Activated T-cell treated with anti-CD3 and anti-CD28 coated beads, Interleukin-2, amount 50 U/mL, for 4 hours (primary cell): ENCODE measurements around the gene BLMH. TPM values are rescaled to one million over a fixed set of nuclear protein-coding genes. Genes with fewer than 3 reads are reported as not detected.
A peak's percentile ranks its signal among the peaks of the same experiment; 100 is the strongest.
"Not testable (repeated sequence)": the region's sequence is repeated elsewhere in the genome, so short reads cannot be mapped to it uniquely, and the experiment has no call there.

Experiments used
- ATAC-seq, 2 donors: fragments of 200-7000 bp; cut with Tn5 transposase; one replicate each; pipeline ENCODE4 v1.10.0; 2021
- DNase-seq: peaks from one replicate; pipeline ENCODE4 v3.0.0-alpha.2; 2020
- H3K27me3 Mint-ChIP-seq: one replicate; pipeline ENCODE4 v1.8.0; 2021; ENCODE audit warnings: low read depth, mixed read lengths
- H3K36me3 Mint-ChIP-seq: one replicate; pipeline ENCODE4 v1.8.0; 2022; ENCODE audit warnings: mixed read lengths; ENCODE audit not compliant: insufficient read depth
- H3K4me1 Mint-ChIP-seq: one replicate; pipeline ENCODE4 v1.8.0; 2021; ENCODE audit warnings: low read depth, mixed read lengths
- H3K4me3 Mint-ChIP-seq: one replicate; pipeline ENCODE4 v1.8.0; 2021; ENCODE audit warnings: mild to moderate bottlenecking, moderate library complexity, mixed read lengths
- H3K9me3 Mint-ChIP-seq: one replicate; pipeline ENCODE4 v1.8.0; 2021; ENCODE audit warnings: mixed read lengths
- total RNA-seq, 3 donors: library from RNA; stranded (reverse); gene quantifications; one replicate each; pipeline ENCODE4 v1.2.1, GENCODE V29; 2021

BLMH gene
- total RNA-seq, 3 donors from 2014 or later, result 67.5 to 81.8 (median 74.8) TPM

DNA sequence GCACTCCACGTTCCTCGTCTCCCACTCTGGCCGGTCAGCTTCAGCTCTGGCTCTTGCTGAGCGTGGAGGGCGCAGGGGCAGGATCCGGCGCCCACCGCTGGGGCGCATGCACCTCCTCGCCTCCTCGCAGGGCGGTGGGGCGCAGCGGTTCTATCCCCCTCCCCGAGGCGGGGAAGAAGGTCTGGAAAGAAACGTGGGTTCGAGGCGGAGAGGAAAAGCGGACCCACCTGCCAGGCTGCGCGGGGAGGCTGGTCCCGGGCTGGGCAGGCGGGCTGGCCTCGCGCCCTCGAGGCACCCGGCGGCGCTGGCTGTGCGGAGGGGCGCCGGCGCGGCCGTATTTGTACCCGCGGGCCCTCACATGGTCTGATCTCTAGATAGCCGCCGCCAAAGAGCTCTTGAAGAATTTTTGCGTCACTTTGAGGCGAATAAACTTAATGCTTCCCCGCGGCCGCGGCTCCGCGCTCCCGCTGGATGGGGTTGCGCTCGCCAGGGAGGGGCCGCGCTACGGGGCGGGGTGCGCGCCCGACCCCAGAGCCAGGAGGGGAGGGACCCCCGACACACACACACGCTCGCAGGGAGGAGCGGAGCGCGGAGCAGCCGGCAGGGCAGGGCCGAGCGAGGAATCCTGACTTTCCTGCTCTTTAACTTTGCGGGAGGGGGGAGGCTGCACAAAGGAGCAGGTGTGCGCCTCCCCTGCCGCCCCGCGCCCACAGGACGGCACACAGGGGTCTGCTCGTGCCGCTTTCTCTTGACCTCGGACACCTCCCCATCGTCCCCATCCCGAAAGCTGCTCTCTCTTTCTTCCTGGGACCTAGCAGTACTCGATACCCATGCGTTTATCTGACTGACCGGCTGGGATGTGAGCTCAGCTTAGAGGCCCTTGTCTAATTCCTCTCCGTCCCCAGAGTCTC lies 56.1 kb downstream of the BLMH start, which contains the start of gene SLC6A4:
SLC6A4 (minus strand) TSS at position 312 of the 911 bp plus-strand sequence. CDS start 13,739 bp downstream, outside the sequence.
- peak; percentile 24 to 34 for ATAC-seq
- DNase-seq, result no peak
- Mint-ChIP-seq H3K4me1 (peaks cover 18% of the 10 kb centered on the region), H3K27me3 (peaks cover 59% of the 10 kb centered on the region), H3K9me3 (no peaks in the 10 kb centered on the region), H3K36me3 (no peaks in the 10 kb centered on the region), H3K4me3 (peak within 1 kb of the TSS; percentile 65)

DNA sequence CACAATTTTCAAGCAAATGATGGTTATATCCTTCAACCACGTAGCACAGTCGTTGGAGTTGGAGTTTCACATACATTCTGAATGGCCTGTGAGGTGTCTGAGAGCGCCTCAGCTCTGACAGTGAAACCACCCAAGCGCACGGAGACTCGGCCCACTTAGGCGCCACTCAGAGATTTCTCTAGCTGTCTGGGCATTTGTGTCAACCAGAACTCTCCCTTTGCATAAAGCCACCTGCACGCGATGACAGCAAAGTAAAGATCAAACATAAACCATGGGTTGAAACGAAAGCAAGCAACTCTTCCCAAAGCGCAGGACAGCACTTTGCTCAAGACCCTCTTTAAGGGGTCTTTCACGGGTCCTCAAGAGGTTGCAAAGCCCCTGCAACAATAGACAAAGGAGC lies 56.8 kb downstream of the BLMH start:
- Mint-ChIP-seq H3K4me1 (peaks cover 18% of the 10 kb centered on the region), H3K4me3 (peak overlapping the region; percentile 65), H3K9me3 (no peaks in the 10 kb centered on the region), H3K27me3 (peaks cover 64% of the 10 kb centered on the region), H3K36me3 (no peaks in the 10 kb centered on the region)
- ATAC-seq (peak; percentile 29 to 36), DNase-seq (no peak)

DNA sequence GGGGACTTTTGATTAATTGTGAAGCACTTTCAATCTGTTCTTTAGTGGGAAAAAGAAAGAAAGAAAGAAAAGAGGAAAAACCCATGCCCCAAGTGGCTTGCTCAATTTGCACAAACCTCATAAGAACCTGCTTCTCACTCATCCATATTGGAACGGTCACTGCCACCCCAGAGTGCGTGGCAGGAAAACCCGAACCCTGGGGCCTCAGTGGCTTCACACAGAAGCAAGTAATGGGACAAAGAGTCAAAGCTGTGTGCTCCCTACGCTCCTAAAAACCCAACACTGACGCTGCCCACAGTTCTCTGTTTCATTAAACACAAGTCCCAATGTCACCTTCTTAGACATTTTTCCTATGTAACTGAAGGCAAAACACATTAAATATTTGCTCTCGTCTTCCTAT lies 57.4 kb downstream of the BLMH start:
- no peak for ATAC-seq
- Mint-ChIP-seq H3K4me1 (peaks cover 18% of the 10 kb centered on the region), H3K36me3 (no peaks in the 10 kb centered on the region), H3K4me3 (no peak overlapping the region), H3K9me3 (no peaks in the 10 kb centered on the region), H3K27me3 (peaks cover 59% of the 10 kb centered on the region)
- no peak for DNase-seq

DNA sequence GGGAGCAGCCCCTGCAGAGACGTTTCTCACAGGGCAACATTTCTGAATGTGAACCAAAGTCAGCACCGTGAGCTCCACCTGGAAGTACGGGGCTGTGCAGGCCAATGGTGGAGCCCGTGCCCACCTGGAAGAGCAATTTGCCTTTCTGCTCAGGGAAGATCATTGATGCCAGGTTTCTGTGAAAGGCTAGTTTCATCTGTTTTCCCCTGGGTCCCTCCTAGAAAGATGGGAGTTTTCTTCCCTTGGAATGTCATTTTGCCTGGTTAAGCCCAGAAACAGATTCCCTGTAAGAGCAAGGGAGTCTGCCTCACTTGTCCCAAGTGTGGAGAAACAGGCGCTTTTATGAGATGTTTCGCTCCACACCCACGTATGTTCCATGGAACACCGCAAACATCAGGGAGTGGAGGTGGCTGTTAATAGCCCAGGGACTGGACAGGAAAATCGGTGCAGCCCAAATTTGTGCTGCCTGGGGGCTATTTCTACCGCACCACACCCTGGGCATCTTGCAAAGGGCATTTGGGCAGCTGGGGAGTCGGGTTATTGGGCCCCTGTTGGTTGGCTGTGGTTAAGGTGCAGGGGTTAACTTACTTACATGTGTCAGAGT lies 58.8 kb downstream of the BLMH start:
- H3K27me3 Mint-ChIP-seq, result peaks cover 53% of the 10 kb centered on the region
- DNase-seq, result no peak

DNA sequence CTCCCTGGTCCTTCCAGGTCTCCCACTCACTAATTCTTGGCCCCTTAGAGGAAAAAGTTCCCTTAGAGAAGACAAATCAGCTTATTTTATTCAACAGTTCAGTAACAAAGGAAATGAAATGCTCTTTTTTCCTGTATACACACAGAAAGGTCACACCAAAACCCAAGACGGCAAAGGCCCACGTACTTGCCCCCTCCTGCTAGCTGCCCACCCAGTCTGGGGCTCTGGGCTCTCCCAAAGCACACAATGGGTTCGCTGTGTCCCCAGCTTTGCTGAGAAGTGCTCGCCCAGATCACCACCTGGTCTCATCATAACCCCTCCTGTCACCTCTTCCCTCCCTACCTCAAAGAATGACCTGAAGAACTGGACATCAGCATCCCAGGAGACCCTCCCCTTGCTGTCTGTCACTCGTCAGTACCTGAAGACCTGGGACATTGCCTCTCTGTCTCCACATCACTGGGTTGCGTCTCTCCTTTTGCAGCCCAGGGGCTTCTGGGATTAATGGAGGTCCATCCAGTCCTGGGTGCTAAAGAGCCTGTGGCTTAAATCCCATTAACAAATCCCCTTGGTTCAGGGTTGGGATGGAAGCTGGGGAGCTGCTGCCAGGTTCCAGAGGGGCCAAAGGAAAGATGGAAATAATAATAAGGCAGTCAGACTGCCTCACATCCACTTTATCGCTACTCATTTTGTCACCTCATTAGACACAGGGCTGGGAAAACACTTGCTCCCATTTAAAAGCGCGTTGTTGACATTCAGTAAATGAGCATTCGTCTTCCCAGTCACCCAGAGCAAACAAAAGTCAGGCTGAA lies 59.5 kb downstream of the BLMH start:
- H3K27me3 Mint-ChIP-seq, result peaks cover 47% of the 10 kb centered on the region
- peaks cover 12% of the 10 kb centered on the region for H3K4me1 Mint-ChIP-seq
- no peak for DNase-seq
- no peaks in the 10 kb centered on the region for H3K9me3 Mint-ChIP-seq
- H3K4me3 Mint-ChIP-seq, result no peak overlapping the region
- ATAC-seq, result no peak
- H3K36me3 Mint-ChIP-seq, result no peaks in the 10 kb centered on the region

More for the DNA sequence above, 58.8 kb downstream of the BLMH start:
- H3K4me1 Mint-ChIP-seq, result peaks cover 12% of the 10 kb centered on the region
- no peak for ATAC-seq
- H3K4me3 Mint-ChIP-seq, result no peak overlapping the region
- no peaks in the 10 kb centered on the region for H3K9me3 Mint-ChIP-seq
- no peaks in the 10 kb centered on the region for H3K36me3 Mint-ChIP-seq

DNA sequence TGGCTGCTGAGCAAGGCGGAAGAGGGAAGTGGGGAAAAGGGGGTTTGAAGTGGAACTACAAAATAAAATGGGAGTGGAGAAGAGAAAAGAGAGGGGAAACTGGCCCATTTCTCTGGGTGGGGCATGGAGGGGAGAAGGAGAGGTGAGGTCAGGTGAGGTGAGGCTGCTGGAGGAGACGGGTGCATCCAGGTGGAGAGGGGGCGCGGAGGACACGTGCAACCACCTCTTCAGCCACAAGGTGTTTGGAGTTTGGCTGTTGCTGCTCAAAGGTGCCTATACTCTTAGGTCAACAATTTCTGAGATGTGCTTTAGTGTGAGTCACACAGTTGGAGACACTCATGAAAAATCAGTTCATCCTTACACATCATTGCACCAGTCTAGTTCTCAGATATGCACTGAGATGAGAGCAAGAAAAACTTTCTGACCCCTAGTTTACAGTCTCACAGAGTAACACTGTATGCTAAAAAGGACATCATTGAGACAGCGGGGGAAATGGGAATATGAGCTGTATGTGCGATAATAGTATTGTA lies 61.1 kb downstream of the BLMH start:
- H3K9me3 Mint-ChIP-seq, result no peaks in the 10 kb centered on the region
- ATAC-seq (no peak), DNase-seq (no peak)
- H3K4me3 Mint-ChIP-seq, result no peak overlapping the region
- H3K4me1 Mint-ChIP-seq, result peaks cover 5% of the 10 kb centered on the region
- H3K36me3 Mint-ChIP-seq, result no peaks in the 10 kb centered on the region
- peaks cover 42% of the 10 kb centered on the region for H3K27me3 Mint-ChIP-seq

DNA sequence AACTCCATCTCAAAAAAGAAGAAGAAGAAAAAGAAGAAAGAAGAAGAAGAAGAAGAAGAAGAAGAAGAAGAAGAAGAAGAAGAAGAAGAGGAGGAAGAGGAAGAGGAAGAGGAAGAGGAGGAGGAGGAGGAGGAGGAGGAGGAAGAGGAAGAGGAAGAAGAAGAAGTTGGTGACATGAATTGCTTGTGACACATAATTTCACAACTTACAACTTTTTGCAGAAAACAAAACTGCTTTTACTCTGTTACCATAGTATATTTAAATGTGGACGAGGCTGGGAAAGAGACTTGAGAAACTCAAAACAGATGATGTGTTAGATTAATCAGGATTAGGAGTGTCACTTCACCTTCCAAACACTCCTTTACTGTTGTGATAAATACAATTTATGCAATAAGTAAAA lies 61.7 kb downstream of the BLMH start:
- DNase-seq, ATAC-seq, H3K4me1 Mint-ChIP-seq, H3K4me3 Mint-ChIP-seq, H3K9me3 Mint-ChIP-seq, H3K36me3 Mint-ChIP-seq: not testable (repeated sequence)
- peaks cover 40% of the 10 kb centered on the region for H3K27me3 Mint-ChIP-seq

DNA sequence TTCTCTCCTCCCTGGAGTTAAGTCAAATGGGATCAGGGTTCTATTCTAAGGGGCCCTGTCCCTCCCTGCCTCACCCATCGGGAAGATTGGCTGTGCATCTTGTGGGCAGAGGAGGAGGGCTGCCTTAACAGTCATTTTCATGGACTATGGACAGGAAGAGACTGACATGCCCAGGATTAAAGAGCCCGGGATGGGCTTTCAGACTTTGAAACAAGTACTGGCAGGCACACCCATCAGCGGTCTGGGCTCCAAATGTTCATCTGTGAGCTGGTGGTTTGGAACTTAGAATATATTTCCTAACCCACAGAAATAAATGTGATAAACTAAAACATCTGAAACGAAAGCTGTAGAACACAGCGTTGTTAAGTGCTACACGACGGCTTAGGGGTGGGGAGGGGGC lies 62.7 kb downstream of the BLMH start:
- Mint-ChIP-seq H3K4me3 (no peak overlapping the region), H3K9me3 (no peaks in the 10 kb centered on the region), H3K4me1 (no peaks in the 10 kb centered on the region), H3K36me3 (no peaks in the 10 kb centered on the region), H3K27me3 (peaks cover 34% of the 10 kb centered on the region)
- ATAC-seq (no peak), DNase-seq (no peak)

DNA sequence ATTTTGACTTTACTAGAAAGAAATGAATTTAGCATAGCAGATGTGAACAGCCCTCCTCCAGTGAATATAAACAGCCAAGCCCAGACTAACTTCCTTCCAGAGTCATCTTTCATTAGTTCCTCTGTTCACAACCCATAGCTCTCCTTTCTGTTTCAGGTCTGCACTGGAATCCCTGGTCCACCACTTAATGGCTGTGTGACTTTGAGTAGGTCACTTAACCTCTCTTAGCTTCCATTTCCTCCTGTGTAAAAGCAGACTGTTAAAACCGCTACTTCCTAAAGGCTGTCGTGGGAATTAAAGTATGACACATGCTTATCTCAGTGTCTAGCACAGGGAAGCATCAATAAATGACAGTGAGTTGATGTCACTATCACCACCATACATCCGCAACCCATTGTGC lies 63.7 kb downstream of the BLMH start:
- H3K9me3 Mint-ChIP-seq, result no peaks in the 10 kb centered on the region
- H3K27me3 Mint-ChIP-seq, result peaks cover 25% of the 10 kb centered on the region
- ATAC-seq, result no peak
- H3K4me1 Mint-ChIP-seq, result no peaks in the 10 kb centered on the region
- no peaks in the 10 kb centered on the region for H3K36me3 Mint-ChIP-seq
- no peak for DNase-seq
- H3K4me3 Mint-ChIP-seq, result no peak overlapping the region

DNA sequence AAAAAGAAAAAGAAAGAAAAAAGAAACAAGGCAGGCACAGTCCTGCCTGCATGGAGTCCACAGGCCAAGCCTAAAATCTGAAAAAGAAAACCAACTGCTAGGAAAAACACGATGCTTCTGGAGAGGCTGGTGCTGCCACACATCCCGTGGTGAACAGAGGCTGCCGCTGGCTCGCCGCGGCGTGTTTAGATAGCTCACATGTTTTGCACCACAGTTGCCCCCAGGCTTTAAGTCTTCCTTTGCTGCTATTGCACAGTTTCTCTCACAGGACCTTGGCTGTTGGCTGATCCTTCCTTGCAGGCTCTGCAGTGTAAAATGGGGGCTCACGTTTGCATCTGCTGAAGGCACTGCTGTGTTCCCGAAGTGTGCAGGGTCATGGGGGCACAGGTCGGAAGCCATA lies 64.9 kb downstream of the BLMH start:
- DNase-seq, result no peak
- ATAC-seq, result no peak
- no peaks in the 10 kb centered on the region for H3K9me3 Mint-ChIP-seq
- no peaks in the 10 kb centered on the region for H3K4me1 Mint-ChIP-seq
- no peak overlapping the region for H3K4me3 Mint-ChIP-seq
- H3K36me3 Mint-ChIP-seq, result no peaks in the 10 kb centered on the region
- peaks cover 18% of the 10 kb centered on the region for H3K27me3 Mint-ChIP-seq

DNA sequence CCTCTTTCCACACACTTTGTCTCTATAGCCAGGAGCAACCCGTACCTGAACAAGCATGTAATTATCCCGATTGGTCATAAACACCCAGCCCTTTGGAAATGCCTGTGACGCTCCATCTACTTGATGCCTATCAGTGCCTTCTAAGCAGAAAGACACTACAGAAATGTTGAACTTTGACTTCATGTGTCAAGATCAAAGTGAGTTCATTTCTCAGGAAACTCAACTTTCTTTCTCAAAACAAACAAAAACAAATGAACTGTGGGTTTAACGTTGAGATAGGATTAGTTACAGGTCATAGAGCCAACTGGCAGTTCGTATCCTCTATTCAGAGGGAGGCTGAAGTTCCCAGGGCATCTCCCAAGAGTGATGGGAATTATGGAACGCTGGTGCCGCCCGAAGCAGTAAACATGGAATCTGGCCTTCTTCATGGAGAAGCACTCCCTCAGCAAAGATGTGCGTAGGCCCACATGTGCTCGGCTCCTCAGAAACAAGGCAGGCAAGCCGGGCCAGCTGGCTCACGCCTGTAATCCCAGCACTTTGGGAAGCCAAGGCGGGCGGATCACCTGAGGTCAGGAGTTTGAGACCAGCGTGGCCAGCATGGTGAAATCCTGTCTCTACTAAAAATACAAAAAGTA lies 65.7 kb downstream of the BLMH start:
- no peak for DNase-seq
- no peaks in the 10 kb centered on the region for H3K4me1 Mint-ChIP-seq
- no peak for ATAC-seq
- H3K9me3 Mint-ChIP-seq, result no peaks in the 10 kb centered on the region
- H3K4me3 Mint-ChIP-seq, result no peak overlapping the region
- no peaks in the 10 kb centered on the region for H3K36me3 Mint-ChIP-seq
- peaks cover 15% of the 10 kb centered on the region for H3K27me3 Mint-ChIP-seq

DNA sequence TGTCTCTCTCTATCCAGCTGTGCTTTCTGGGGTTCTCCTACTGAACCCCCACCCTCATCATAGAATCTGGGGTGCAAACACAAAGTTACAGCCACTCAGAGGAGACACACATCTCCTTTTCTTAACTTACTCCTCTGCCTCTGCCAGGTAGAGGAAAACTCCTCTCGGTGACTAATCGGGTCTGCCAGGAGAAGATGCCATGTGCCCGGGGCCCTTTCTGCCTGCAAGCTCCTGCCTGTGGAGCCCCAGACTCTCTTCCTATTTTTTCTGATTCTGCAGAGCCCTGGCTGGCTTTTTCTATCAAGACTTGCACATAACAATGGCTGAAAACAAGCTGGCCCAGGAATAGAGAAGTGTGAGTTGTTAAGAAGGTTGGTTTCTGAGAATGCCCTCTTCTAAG lies 66.6 kb downstream of the BLMH start:
- H3K36me3 Mint-ChIP-seq, result no peaks in the 10 kb centered on the region
- H3K4me3 Mint-ChIP-seq, result no peak overlapping the region
- ATAC-seq (no peak), DNase-seq (no peak)
- no peaks in the 10 kb centered on the region for H3K4me1 Mint-ChIP-seq
- peaks cover 10% of the 10 kb centered on the region for H3K27me3 Mint-ChIP-seq
- no peaks in the 10 kb centered on the region for H3K9me3 Mint-ChIP-seq

DNA sequence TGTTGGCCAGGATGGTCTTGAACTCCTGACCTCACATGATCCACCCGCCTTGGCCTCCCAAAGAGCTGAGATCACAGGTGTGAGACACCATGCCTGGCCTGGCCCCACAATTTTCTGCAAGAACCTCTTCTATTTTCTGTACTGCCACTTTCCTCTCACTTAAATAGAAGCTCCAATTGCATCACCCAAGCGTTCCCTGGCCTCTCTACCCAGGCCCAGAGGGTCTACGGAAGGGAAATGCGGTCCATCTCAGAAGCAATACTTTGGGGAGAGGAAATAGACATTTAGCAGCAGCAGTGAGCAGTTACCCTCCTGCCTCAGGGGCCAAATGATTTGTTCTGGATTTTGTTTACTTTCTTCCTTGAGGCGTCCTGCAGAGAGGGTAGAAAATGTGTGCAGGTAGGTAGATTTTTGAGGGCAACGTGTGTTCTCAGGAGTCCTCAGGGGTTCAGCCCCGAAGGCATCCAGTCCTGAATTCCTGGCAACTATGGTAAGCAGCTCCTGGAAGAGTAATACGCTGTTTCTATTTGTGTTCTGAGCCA lies 67.3 kb downstream of the BLMH start:
- no peak overlapping the region for H3K4me3 Mint-ChIP-seq
- ATAC-seq, result no peak

More for the DNA sequence above, 67.3 kb downstream of the BLMH start:
- no peak for DNase-seq
- no peaks in the 10 kb centered on the region for H3K4me1 Mint-ChIP-seq
- H3K36me3 Mint-ChIP-seq, result no peaks in the 10 kb centered on the region
- no peaks in the 10 kb centered on the region for H3K9me3 Mint-ChIP-seq
- H3K27me3 Mint-ChIP-seq, result peaks cover 10% of the 10 kb centered on the region
